Measurements from ENCODE around the gene SLC2A8. TPM values are rescaled to one million over a fixed set of nuclear protein-coding genes. Genes with fewer than 3 reads are reported as not detected.

Gene SLC2A8
- total and polyA plus RNA-seq, 7 donors: 7.2 to 68.7 (median 45.1) TPM

DNA sequence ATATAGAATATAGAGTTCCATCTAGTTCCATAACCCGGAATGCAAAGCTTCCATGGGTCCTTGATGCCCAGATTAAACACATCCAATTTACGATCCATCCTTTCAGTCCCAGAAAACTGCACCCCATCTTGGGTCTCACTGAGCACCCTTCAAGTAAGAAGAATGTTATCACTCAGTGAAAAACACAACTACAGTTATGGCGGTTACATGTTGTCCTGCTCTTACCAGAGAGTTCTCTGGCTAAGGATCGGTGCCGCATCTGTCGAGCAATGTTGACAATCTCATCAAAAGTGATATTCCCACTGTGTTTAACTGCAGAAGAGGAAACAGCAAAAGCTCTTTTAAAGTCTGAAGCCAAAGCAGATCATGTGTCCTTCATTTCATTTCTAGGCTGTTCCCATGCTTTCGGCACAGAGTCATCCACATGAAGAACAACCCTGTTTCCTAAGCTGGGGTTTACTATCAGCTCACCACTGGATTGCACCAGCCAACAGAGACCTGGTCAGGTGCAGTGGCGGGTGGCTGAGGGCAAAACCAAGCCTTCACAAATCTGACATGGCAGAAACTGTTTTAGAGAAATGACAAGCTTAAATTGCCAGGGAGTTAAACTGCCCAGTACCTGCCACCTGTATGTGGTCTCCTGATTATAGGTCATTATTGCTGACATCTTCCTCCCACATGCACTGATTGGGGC lies 51.3 kb downstream of the SLC2A8 start:
- DNase-seq: no peak
- Histone ChIP-seq H3K36me3 (peaks cover 17 to 64% (median 51%) of the 10 kb centered on the region in 4 donors), H3K9me3 (no peaks in the 10 kb centered on the region), H3K27ac (peak overlapping the region in 2 of 4 donors; percentile 96 to 97), H3K27me3 (no peaks in the 10 kb centered on the region), H3K4me3 (no peak overlapping the region), H3K4me1 (peaks cover 0 to 47% (median 43%) of the 10 kb centered on the region in 4 donors)
- TF ChIP-seq, protein P1, sequence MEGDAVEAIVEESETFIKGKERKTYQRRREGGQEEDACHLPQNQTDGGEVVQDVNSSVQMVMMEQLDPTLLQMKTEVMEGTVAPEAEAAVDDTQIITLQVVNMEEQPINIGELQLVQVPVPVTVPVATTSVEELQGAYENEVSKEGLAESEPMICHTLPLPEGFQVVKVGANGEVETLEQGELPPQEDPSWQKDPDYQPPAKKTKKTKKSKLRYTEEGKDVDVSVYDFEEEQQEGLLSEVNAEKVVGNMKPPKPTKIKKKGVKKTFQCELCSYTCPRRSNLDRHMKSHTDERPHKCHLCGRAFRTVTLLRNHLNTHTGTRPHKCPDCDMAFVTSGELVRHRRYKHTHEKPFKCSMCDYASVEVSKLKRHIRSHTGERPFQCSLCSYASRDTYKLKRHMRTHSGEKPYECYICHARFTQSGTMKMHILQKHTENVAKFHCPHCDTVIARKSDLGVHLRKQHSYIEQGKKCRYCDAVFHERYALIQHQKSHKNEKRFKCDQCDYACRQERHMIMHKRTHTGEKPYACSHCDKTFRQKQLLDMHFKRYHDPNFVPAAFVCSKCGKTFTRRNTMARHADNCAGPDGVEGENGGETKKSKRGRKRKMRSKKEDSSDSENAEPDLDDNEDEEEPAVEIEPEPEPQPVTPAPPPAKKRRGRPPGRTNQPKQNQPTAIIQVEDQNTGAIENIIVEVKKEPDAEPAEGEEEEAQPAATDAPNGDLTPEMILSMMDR (IDR thresholded peaks at IDR 0.05): no peak
- no peak for TF ChIP-seq EP300 (IDR thresholded peaks at IDR 0.05)
- no peak for TF ChIP-seq POLR2A (IDR thresholded peaks at IDR 0.05)
- peak in 1 of 4 donors; percentile 13 for TF ChIP-seq POLR2AphosphoS5 (IDR thresholded peaks at IDR 0.05)
- intact Hi-C loops (cut with DNase I): no loop called here
- 92% methylated on average over 8 of the region's 8 CpGs for WGBS, 2 donors

DNA sequence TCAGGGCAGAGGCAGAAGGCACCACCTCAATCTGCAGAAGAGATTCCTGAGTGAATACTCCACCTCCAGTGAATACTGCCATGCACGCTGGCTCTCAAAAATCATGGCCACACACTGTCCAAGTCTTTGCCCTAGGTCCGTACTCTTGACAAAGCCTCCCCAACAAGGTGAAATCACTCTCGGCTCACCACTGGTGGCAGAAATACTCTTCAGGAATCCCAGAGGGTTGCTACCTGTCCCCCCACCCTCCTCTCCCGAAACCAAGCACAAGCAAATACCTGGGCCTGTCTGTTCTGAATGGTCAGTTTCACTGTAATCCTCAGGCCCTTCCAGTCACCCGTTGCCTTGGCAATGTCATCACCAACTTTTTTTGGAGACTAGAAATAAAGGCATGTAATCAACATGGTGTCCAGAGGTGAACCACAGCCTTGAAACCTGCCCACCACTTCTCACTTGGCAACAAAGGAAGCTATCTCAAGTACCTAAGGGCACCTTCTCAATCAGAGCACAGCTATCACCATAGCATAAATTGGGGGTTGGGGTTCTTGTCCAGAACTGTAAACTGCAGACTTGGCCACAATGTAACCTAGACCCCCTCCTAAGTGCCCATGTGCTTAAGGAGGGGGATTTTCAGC lies 52.5 kb downstream of the SLC2A8 start:
- H3K9me3 ChIP-seq: no peaks in the 10 kb centered on the region
- intact Hi-C loops (cut with DNase I): no loop called here
- peak overlapping the region; percentile 94 to 98 (median 96) for H3K27ac ChIP-seq
- peak overlapping the region; percentile 6 to 87 (median 76) for H3K4me3 ChIP-seq
- H3K4me1 ChIP-seq: peaks cover 0 to 52% (median 46%) of the 10 kb centered on the region in 4 donors
- H3K36me3 ChIP-seq: peaks cover 17 to 58% (median 45%) of the 10 kb centered on the region in 4 donors
- TF ChIP-seq EP300 (IDR thresholded peaks at IDR 0.05) (no peak), POLR2A (IDR thresholded peaks at IDR 0.05) (no peak), POLR2AphosphoS5 (IDR thresholded peaks at IDR 0.05) (no peak)
- TF ChIP-seq, protein P1 (IDR thresholded peaks at IDR 0.05): no peak
- 30 to 54% methylated on average over 5 of the region's 5 CpGs for WGBS, 2 donors
- DNase-seq: no peak
- H3K27me3 ChIP-seq: no peaks in the 10 kb centered on the region

DNA sequence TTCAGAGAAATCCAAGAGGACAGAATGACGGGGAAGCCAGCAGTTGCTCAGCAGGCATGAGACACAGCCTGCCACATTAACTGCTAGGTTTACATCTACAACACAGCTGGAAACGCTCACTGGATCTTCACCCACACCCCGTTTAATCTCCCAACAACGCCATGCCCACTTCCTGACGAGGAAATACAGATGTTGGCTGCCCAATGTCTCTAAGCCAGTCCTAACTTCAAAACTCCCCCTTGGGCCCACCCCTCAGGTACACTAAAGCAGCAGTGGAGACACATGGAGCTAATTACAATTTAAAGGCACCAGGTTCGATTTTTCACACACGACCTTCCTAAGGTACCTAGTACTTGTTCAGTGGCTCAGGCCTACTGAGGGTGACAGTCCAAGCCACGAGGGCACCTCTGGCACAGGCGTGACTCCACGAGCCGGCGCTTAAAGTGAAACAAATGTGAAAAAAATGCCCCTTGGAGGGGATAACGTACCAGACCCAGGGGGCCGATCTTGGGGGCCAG lies 53.3 kb downstream of the SLC2A8 start:
- 0 to 2% methylated on average over 14 of the region's 14 CpGs for WGBS, 2 donors
- intact Hi-C loops (cut with DNase I): loop anchor here (2.0 to 5.0 kb wide), 2 partner anchors 26 to 223 kb away; partner anchors contain the start of gene ZNF79
- peaks cover 17 to 58% (median 40%) of the 10 kb centered on the region in 4 donors for H3K36me3 ChIP-seq
- TF ChIP-seq POLR2A (IDR thresholded peaks at IDR 0.05) (no peak), POLR2AphosphoS5 (IDR thresholded peaks at IDR 0.05) (peak in 1 of 4 donors; percentile 18)
- TF ChIP-seq, protein P1 (IDR thresholded peaks at IDR 0.05): no peak
- H3K27me3 ChIP-seq: no peaks in the 10 kb centered on the region
- no peak for DNase-seq
- peak overlapping the region; percentile 73 to 87 (median 79) for H3K4me3 ChIP-seq
- peak overlapping the region; percentile 94 to 98 (median 96) for H3K27ac ChIP-seq
- no peaks in the 10 kb centered on the region for H3K9me3 ChIP-seq
- H3K4me1 ChIP-seq: peaks cover 0 to 60% (median 52%) of the 10 kb centered on the region in 4 donors

DNA sequence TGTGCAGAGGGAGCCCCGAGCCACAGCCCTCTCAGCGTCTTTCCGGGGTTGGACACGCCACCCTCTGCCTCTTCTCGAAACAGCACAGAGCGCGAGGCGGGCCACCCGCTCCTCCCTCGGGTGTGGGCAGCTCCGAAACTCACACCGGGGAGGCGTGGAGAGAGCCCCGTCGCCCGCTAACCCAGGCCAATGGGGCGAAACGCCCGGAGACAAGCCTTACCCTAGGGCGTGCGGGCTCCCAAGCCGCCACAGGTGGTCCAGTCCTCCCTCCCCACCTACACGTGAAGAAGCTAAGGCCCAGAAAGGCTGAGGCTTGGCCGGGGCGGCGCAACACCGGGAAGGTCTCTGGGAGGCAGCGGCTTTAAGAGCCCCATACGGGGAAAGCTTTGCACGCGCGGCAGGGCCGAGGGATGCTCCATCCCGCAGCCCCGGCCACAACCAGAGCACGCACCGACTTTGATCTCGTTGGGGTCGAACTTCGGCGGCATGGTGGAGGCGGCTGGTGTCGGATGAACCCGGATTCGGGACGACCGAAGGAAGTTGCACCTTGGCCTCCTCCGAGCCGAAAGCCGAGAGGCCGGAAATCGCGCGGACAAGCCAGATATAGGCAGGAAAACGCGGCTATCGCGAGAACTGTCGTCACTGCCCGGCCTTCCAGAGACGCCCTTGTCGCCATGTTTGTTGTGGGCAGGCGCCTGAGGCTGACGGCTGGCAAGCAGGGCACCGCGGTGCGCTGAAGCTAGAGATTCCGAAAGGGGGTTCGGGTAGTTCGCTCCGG lies 54.0 kb downstream of the SLC2A8 start, which contains the start of the genes LRSAM1 and RPL12:
Gene LRSAM1, plus strand, starts transcription at position 681 of the 778 bp plus-strand sequence. CDS start 3,018 bp downstream, outside the sequence.
Gene RPL12, minus strand, starts transcription at position 577 of the 778 bp plus-strand sequence. Its CDS starts 89 bp downstream, at position 488.
- intact Hi-C loops (cut with DNase I): loop anchor here (1.0 to 5.0 kb wide), 3 partner anchors 26 to 224 kb away; partner anchors contain the start of genes SLC2A8 and ZNF79
- H3K36me3 ChIP-seq: peaks cover 17 to 57% (median 39%) of the 10 kb centered on the region in 4 donors
- no peaks in the 10 kb centered on the region for H3K9me3 ChIP-seq
- DNase-seq: peak; percentile 99
- peak within 1 kb of the TSS; percentile 94 to 98 (median 96) for H3K27ac ChIP-seq
- WGBS, 2 donors: 0 to 2% methylated on average over 71 of the region's 71 CpGs
- TF ChIP-seq EP300 (IDR thresholded peaks at IDR 0.05) (peak in 2 of 4 donors; percentile 22 to 57), POLR2AphosphoS5 (IDR thresholded peaks at IDR 0.05) (peak; percentile 100), POLR2A (IDR thresholded peaks at IDR 0.05) (peak; percentile 100)
- TF ChIP-seq, protein P1 (IDR thresholded peaks at IDR 0.05): no peak
- H3K27me3 ChIP-seq: no peaks in the 10 kb centered on the region
- peak within 1 kb of the TSS; percentile 73 to 87 (median 79) for H3K4me3 ChIP-seq
- H3K4me1 ChIP-seq: peaks cover 0 to 66% (median 58%) of the 10 kb centered on the region in 4 donors

Data from sigmoid colon (tissue), 7 donors.